G401 (cell line): ENCODE measurements around the gene TAF8. TPM values are rescaled to one million over a fixed set of nuclear protein-coding genes. Genes with fewer than 3 reads are reported as not detected.

Source experiments
- DNase-seq: peaks from one replicate; pipeline ENCODE4 v3.0.0-alpha.2; 2015; ENCODE audit warnings: low spot score
- in situ Hi-C: cut with HindIII; loops from 2 replicates; pipeline ENCODE4 v1.10.0; 2016; ENCODE audit warnings: low sequenced_read_pairs, mixed read lengths
- total RNA-seq: library from RNA; depleted of rRNA; stranded (reverse); fragments of >200 nt; shearing (Covaris generic); gene quantifications from 2 replicates; pipeline ENCODE4 v1.2.3, GENCODE V29; 2014

TAF8 gene
- total RNA-seq, 1 experiment from 2014 or later = 28.2 TPM

- in situ Hi-C loops = no loop called here
- DNase-seq = no peak
Observed at GRCh38 chr6:42088101-42088591, 37.8 kb downstream of the TAF8 start.

GRCh38 chr6:42090819-42091717 lies 40.7 kb downstream of the TAF8 start:
- DNase-seq = no peak
- in situ Hi-C loops = no loop called here

- DNase-seq = no peak
- in situ Hi-C loops = no loop called here
Observed at GRCh38 chr6:42091718-42092023, 41.3 kb downstream of the TAF8 start.

GRCh38 chr6:42093582-42094329 lies 43.4 kb downstream of the TAF8 start:
- in situ Hi-C loops = no loop called here
- no peak for DNase-seq

- no peak for DNase-seq
- in situ Hi-C loops = no loop called here
Observed at GRCh38 chr6:42095094-42095493, 44.8 kb downstream of the TAF8 start.

- DNase-seq = no peak
- in situ Hi-C loops = no loop called here
Observed at GRCh38 chr6:42095776-42096541, 45.6 kb downstream of the TAF8 start.

GRCh38 chr6:42099340-42100028 lies 49.2 kb downstream of the TAF8 start:
- no peak for DNase-seq
- in situ Hi-C loops = no loop called here

- DNase-seq = no peak
- in situ Hi-C loops = no loop called here
Observed at GRCh38 chr6:42100029-42100901, 49.9 kb downstream of the TAF8 start.

- DNase-seq = no peak
- in situ Hi-C loops = no loop called here
Observed at GRCh38 chr6:42101186-42101657, 50.9 kb downstream of the TAF8 start.

GRCh38 chr6:42103216-42103615 lies 52.9 kb downstream of the TAF8 start:
- in situ Hi-C loops = no loop called here
- DNase-seq = no peak

- in situ Hi-C loops = no loop called here
- no peak for DNase-seq
Observed at GRCh38 chr6:42103753-42104094, 53.4 kb downstream of the TAF8 start.

- peak; percentile 14 for DNase-seq
- in situ Hi-C loops = no loop called here
Observed at GRCh38 chr6:42104095-42104803, 53.9 kb downstream of the TAF8 start.

GRCh38 chr6:42104804-42105125 lies 54.4 kb downstream of the TAF8 start:
- DNase-seq = no peak
- in situ Hi-C loops = no loop called here

GRCh38 chr6:42105156-42105648 lies 54.9 kb downstream of the TAF8 start:
- in situ Hi-C loops = no loop called here
- DNase-seq = no peak

- DNase-seq = no peak
- in situ Hi-C loops = no loop called here
Observed at GRCh38 chr6:42105709-42106108, 55.4 kb downstream of the TAF8 start.

- in situ Hi-C loops = no loop called here
- DNase-seq = no peak
Observed at GRCh38 chr6:42106112-42107023, 56.0 kb downstream of the TAF8 start.

GRCh38 chr6:42108071-42108470 lies 57.7 kb downstream of the TAF8 start:
- DNase-seq = no peak
- in situ Hi-C loops = no loop called here
